HG03103 (cell line): ENCODE measurements around the gene GLCE.
"Not testable (repeated sequence)": the region's sequence is repeated elsewhere in the genome, so short reads cannot be mapped to it uniquely, and the experiment has no call there.

ENCODE experiments used
- ATAC-seq: cut with Tn5 transposase; IDR thresholded peaks from one replicate; pipeline ENCODE4 v1.9.1; 2021; ENCODE audit warnings: low read depth; ENCODE audit not compliant: unreplicated experiment

GLCE gene

GRCh38 chr15:69158201-69158842 is 2.1 kb upstream of the GLCE start:
- no peak for ATAC-seq

- ATAC-seq, result no peak
These were observed 1.6 kb upstream of the GLCE start for GRCh38 chr15:69158843-69159240.

GRCh38 chr15:69159805-69160140 is 662 bp upstream of the GLCE start:
- no peak for ATAC-seq

GRCh38 chr15:69161079-69161877 is 843 bp downstream of the GLCE start:
- ATAC-seq, result no peak

- no peak for ATAC-seq
These were observed 1.4 kb downstream of the GLCE start for GRCh38 chr15:69161878-69162213.

GRCh38 chr15:69163141-69163669 is 2.8 kb downstream of the GLCE start:
- no peak for ATAC-seq

GRCh38 chr15:69164807-69165636 is 4.6 kb downstream of the GLCE start:
- ATAC-seq, result no peak

- no peak for ATAC-seq
These were observed 5.2 kb downstream of the GLCE start for GRCh38 chr15:69165637-69166025.

GRCh38 chr15:69167218-69167846 is 6.9 kb downstream of the GLCE start:
- ATAC-seq, result no peak

- not testable (repeated sequence) for ATAC-seq
These were observed 7.9 kb downstream of the GLCE start for GRCh38 chr15:69168361-69168760.

GRCh38 chr15:69169540-69169939 is 9.1 kb downstream of the GLCE start:
- ATAC-seq, result not testable (repeated sequence)

- ATAC-seq, result no peak
These were observed 10.2 kb downstream of the GLCE start for GRCh38 chr15:69170597-69170996.

GRCh38 chr15:69172847-69173246 is 12.4 kb downstream of the GLCE start:
- no peak for ATAC-seq

GRCh38 chr15:69175536-69175935 is 15.1 kb downstream of the GLCE start:
- no peak for ATAC-seq

- no peak for ATAC-seq
These were observed 21.0 kb downstream of the GLCE start for GRCh38 chr15:69181424-69181823.

GRCh38 chr15:69185216-69185615 is 24.8 kb downstream of the GLCE start:
- no peak for ATAC-seq

- ATAC-seq, result no peak
These were observed 25.3 kb downstream of the GLCE start for GRCh38 chr15:69185706-69186105.

- ATAC-seq, result no peak
These were observed 28.7 kb downstream of the GLCE start for GRCh38 chr15:69189157-69189556.

GRCh38 chr15:69190091-69190490 is 29.7 kb downstream of the GLCE start:
- ATAC-seq, result no peak

- no peak for ATAC-seq
These were observed 30.1 kb downstream of the GLCE start for GRCh38 chr15:69190504-69190903.
